ENCODE results near the gene VAT1L.

GRCh38 chr16:77922228-77922754, 133.9 kb downstream of the VAT1L start:
- no peak for TF ChIP-seq POLR2A (IDR thresholded peaks at IDR 0.05)
- TF ChIP-seq CTCF (IDR thresholded peaks at IDR 0.05) = no peak

Measured in Peyer's patch (tissue), 4 donors.